ENCODE measurements around the gene GAREM1.

DNA sequence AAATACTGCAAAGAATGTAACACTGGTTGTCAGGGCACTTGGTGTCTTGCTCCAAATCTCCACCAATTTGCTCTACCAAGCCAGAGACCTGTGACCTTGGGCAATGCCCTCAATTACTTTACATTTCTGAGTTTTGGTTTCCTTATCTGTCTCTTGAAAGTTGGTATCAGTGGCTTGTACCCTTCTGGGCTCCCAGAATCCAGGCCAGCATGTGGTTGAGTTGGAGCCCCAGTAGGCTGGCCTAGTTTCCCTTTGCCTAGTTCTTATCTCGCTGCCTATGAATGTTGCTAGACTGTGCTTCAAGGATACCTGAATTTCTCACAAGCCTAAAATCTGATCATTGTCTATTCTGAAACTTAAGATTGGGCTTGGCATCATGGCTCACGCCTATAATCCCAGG lies 254.3 kb downstream of the GAREM1 start:
- TF ChIP-seq POLR2AphosphoS5 (IDR thresholded peaks at IDR 0.05; ENCODE audit: borderline replicate concordance, low read depth, low read length) = no peak
- TF ChIP-seq EZH2 (IDR thresholded peaks at IDR 0.05) = no peak

Data from SK-N-MC (cell line).